Liver (tissue), 3 donors: ENCODE results near the gene PKN2.

ENCODE experiments used
- ATF3 ChIP-seq: IDR thresholded peaks from 2 replicates; pipeline ENCODE4 v1.6.1; 2016; ENCODE audit warnings: antibody characterized with exemption
- CTCF ChIP-seq: fragments of 150-350 bp; IDR thresholded peaks from 2 replicates; pipeline ENCODE4 v1.5.1; 2017; ENCODE audit warnings: improper control_type of control experiment, low read depth, low read length; ENCODE audit not compliant: missing input control
- FOXA1 ChIP-seq: IDR thresholded peaks from 2 replicates; pipeline ENCODE4 v1.6.1; 2016; ENCODE audit warnings: antibody characterized with exemption
- GABPA ChIP-seq, 2 donors: IDR thresholded peaks in 1 of 2; conservative IDR thresholded peaks in 1 of 2; 2 replicates each; pipeline ENCODE4 v1.6.1; 2016; ENCODE audit warnings: antibody characterized with exemption in 2 of 2, mild to moderate bottlenecking in 1 of 2, moderate library complexity in 1 of 2
- HNF4A ChIP-seq, 2 donors: conservative IDR thresholded peaks; 2 replicates each; pipeline ENCODE4 v1.6.1; 2016; ENCODE audit warnings: antibody characterized with exemption in 2 of 2, mild to moderate bottlenecking in 2 of 2
- JUND ChIP-seq, 2 donors: IDR thresholded peaks; 2 replicates each; pipeline ENCODE4 v1.6.1; 2016; ENCODE audit warnings: antibody characterized with exemption in 2 of 2
- MAX ChIP-seq: IDR thresholded peaks from 2 replicates; pipeline ENCODE4 v1.6.1; 2016; ENCODE audit warnings: antibody characterized with exemption
- RAD21 ChIP-seq, 2 donors: IDR thresholded peaks; 2 replicates each; pipeline ENCODE4 v1.6.1; 2016; ENCODE audit warnings: antibody characterized with exemption in 2 of 2, mild to moderate bottlenecking in 2 of 2
- REST ChIP-seq: IDR thresholded peaks from 2 replicates; pipeline ENCODE4 v1.6.1; 2016; ENCODE audit warnings: antibody characterized with exemption, mild to moderate bottlenecking
- RXRA ChIP-seq, 2 donors: IDR thresholded peaks; 2 replicates each; pipeline ENCODE4 v1.6.1; 2017 to 2018; ENCODE audit warnings: antibody characterized with exemption in 2 of 2, mild to moderate bottlenecking in 1 of 2
- SP1 ChIP-seq: IDR thresholded peaks from 2 replicates; pipeline ENCODE4 v1.6.1; 2018; ENCODE audit warnings: antibody characterized with exemption, mild to moderate bottlenecking
- TAF1 ChIP-seq: conservative IDR thresholded peaks from 2 replicates; pipeline ENCODE4 v1.6.1; 2016; ENCODE audit warnings: antibody characterized with exemption, mild to moderate bottlenecking
- YY1 ChIP-seq: IDR thresholded peaks from 2 replicates; pipeline ENCODE4 v1.6.1; 2016; ENCODE audit warnings: antibody characterized with exemption, mild to moderate bottlenecking
- ZBTB33 ChIP-seq: IDR thresholded peaks from 2 replicates; pipeline ENCODE4 v1.6.1; 2016; ENCODE audit warnings: antibody characterized with exemption
- donor health status: healthy.
- donor health status: healthy.

- no peak for TF ChIP-seq CTCF
- no peak for TF ChIP-seq GABPA (IDR thresholded peaks at IDR 0.05 in 1 of 2, conservative IDR thresholded peaks at IDR 0.05 in 1 of 2)
- no peak for TF ChIP-seq SP1
- TF ChIP-seq REST = no peak
- no peak for TF ChIP-seq ZBTB33
- no peak for TF ChIP-seq MAX
- no peak for TF ChIP-seq RAD21 (IDR thresholded peaks at IDR 0.05)
- TF ChIP-seq TAF1 = no peak
- TF ChIP-seq YY1 = no peak
- TF ChIP-seq JUND (IDR thresholded peaks at IDR 0.05) = no peak
- no peak for TF ChIP-seq RXRA (IDR thresholded peaks at IDR 0.05)
- no peak for TF ChIP-seq ATF3
- TF ChIP-seq FOXA1 = no peak
- TF ChIP-seq HNF4A (conservative IDR thresholded peaks at IDR 0.05) = no peak
Measured at GRCh38 chr1:88787023-88787903, 103.2 kb downstream of the PKN2 start.
